ENCODE data around the gene ELAVL3. TPM values are rescaled to one million over a fixed set of nuclear protein-coding genes. Genes with fewer than 3 reads are reported as not detected.
"Not testable (repeated sequence)": the region's sequence is repeated elsewhere in the genome, so short reads cannot be mapped to it uniquely, and the experiment has no call there.

ELAVL3 gene
- total RNA-seq, 1 donor from 2014 or later, result not detected

GRCh38 chr19:11435833-11436313 lies 45.0 kb downstream of the ELAVL3 start:
- DNase-seq (ENCODE audit: low read depth, low spot score), result no peak

DNA sequence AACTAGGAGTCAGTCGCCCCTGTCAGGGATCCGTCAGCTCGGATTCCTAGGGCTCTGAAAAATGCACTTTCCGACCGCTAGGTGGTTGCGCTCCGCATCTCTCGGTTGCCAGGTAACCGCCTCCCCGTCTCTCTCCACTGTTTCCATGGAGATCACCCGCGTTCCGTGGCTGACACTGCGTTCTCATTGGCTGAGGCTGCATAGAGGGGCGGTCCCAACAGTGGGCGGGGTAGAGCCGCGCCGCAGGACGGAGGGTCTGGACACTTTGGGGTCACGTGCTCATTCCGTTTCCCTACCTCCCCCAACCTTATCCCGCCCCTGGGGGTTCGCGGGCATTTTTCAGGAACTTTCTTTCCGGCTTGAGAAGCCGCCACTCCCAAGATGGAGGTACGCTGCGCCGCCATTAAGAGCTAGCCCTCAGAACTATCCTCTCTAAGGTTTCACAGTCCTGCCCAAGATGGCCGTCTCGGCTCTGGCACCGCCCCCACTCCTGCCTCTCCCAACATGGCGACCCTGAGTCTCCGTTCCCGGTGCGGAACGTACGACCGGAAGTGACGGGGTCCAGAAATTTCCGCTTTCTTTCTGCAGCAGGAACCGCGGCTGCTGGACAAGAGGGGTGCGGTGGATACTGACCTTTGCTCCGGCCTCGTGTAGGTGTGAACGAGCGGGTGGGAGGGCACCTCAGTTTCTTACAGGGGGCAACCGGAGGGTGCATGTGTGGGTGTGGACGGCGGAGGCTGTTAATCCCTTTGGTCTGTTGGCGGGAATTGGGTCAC lies 45.6 kb downstream of the ELAVL3 start, which contains the start of the genes ODAD3 and PRKCSH:
ODAD3 (minus strand) TSS at position 65 of the 776 bp plus-strand sequence. CDS start 105 bp downstream, outside the sequence.
PRKCSH (plus strand) TSS at position 579 of the 776 bp plus-strand sequence. CDS start 483 bp downstream, outside the sequence.
- peak; percentile 99 for DNase-seq (ENCODE audit: low read depth, low spot score)

- no peak for DNase-seq (ENCODE audit: low read depth, low spot score)
These were observed 46.2 kb downstream of the ELAVL3 start for GRCh38 chr19:11434703-11435056.

- not testable (repeated sequence) for DNase-seq (ENCODE audit: low read depth, low spot score)
These were observed 47.3 kb downstream of the ELAVL3 start for GRCh38 chr19:11433526-11433925.

GRCh38 chr19:11426656-11427055 lies 54.2 kb downstream of the ELAVL3 start:
- no peak for DNase-seq (ENCODE audit: low read depth, low spot score)

GRCh38 chr19:11425719-11426457 lies 55.0 kb downstream of the ELAVL3 start:
- no peak for DNase-seq (ENCODE audit: low read depth, low spot score)

DNA sequence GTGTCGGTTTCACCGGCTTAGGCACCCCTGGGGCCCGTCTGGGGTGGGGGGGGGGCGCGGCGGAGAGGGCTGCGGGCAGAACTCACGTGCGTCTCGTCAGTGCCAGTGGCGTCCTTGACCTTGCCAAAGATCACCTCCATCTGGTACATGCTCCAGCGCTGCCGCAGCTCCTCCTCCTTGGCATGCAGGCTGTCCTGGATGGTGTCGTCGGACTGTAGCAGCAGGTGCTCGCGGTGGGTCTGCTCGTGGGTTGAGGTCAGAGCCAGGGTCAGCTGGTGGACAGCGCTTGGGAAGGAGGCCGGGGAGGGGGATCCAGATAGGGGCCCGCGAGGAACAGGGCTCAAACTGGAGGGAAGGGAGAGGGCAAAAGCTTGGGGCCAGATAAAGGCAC lies 57.1 kb downstream of the ELAVL3 start:
- no peak for DNase-seq (ENCODE audit: low read depth, low spot score)

GRCh38 chr19:11423164-11423790 lies 57.6 kb downstream of the ELAVL3 start:
- no peak for DNase-seq (ENCODE audit: low read depth, low spot score)

- no peak for DNase-seq (ENCODE audit: low read depth, low spot score)
These were observed 58.4 kb downstream of the ELAVL3 start for GRCh38 chr19:11422163-11423065.

- no peak for DNase-seq (ENCODE audit: low read depth, low spot score)
These were observed 59.3 kb downstream of the ELAVL3 start for GRCh38 chr19:11421371-11422098.

GRCh38 chr19:11420429-11421370 lies 60.1 kb downstream of the ELAVL3 start:
- DNase-seq (ENCODE audit: low read depth, low spot score), result no peak

GRCh38 chr19:11418549-11419506 lies 62.0 kb downstream of the ELAVL3 start, which contains the start of gene RGL3:
Gene RGL3, minus strand, starts transcription at chr19:11419314. Its CDS starts 36 bp downstream, at chr19:11419278.
- no peak for DNase-seq (ENCODE audit: low read depth, low spot score)

- DNase-seq (ENCODE audit: low read depth, low spot score), result no peak
These were observed 62.7 kb downstream of the ELAVL3 start for GRCh38 chr19:11418094-11418548.

- no peak for DNase-seq (ENCODE audit: low read depth, low spot score)
These were observed 64.3 kb downstream of the ELAVL3 start for GRCh38 chr19:11416346-11417052.

- DNase-seq (ENCODE audit: low read depth, low spot score), result no peak
These were observed 66.3 kb downstream of the ELAVL3 start for GRCh38 chr19:11414544-11414943.

DNA sequence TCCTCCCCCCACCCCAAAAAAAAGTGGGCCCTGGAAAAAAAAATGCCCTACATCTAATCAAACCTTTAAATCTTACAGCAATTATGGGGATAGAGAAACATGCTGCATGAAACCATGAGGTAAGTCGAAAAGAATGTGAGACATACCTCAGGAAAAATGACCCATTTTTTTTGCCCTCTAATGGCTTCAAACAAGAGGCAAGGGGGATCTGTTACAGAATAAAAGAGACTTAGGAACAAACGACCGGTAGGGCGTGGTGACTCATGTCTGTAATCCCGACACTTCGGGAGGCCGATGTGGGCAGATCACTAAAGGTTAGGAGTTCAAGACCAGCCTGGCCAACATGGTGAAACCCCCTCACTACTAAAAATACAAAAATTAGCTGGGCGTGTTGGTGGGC lies 70.2 kb downstream of the ELAVL3 start:
- no peak for DNase-seq (ENCODE audit: low read depth, low spot score)

GRCh38 chr19:11408591-11408990 lies 72.3 kb downstream of the ELAVL3 start:
- no peak for DNase-seq (ENCODE audit: low read depth, low spot score)

All from pulmonary artery endothelial cell (primary cell).